A549 (cell line): ENCODE results near the gene GAS2L2. TPM values are rescaled to one million over a fixed set of nuclear protein-coding genes. Genes with fewer than 3 reads are reported as not detected.

Experiments
- ATAC-seq, 2 experiments: fragments of 200-7000 bp in 1 of 2; fragments of >200 bp in 1 of 2; cut with Nextera tagmentation in 1 of 2; cut with Tn5 transposase in 1 of 2; 3 replicates each; pipeline versions ENCODE4 v1.8.0 to v1.9.1; 2018 to 2020; ENCODE audit warnings: mild to moderate bottlenecking in 1 of 2, moderate library complexity in 1 of 2
- CTCF ChIA-PET: fragments of 300-600 bp; sonication (Branson Sonifier 250); formaldehyde crosslinking; extraction: SDS; loops from one replicate; lab custom pipeline; 2021; ENCODE audit warnings: antibody characterized with exemption, inconsistent platforms; lab: Yijun Ruan, JAX
- POLR2A ChIA-PET: fragments of 350-600 bp; formaldehyde crosslinking; extraction: SDS; loops from one replicate; lab custom pipeline; 2021; ENCODE audit warnings: antibody characterized with exemption, inconsistent platforms; lab: Yijun Ruan, JAX
- DNase-seq, 2 experiments: peaks; one replicate each; pipeline versions ENCODE4 v3.0.0 to v3.0.0-alpha.2; 2011 to 2016; ENCODE audit warnings: low read depth in 1 of 2, low spot score in 1 of 2
- FAIRE-seq: peaks from 2 replicates; lab custom pipeline; 2011; peaks lifted over from hg19 to GRCh38; lab: Jason Lieb, UNC
- H3K27ac ChIP-seq, 2 experiments: fragments of >200 bp; sonication (Bioruptor Twin); formaldehyde crosslinking; 3 replicates each; pipeline ENCODE4 v1.5.1; 2016 to 2017
- H3K4me1 ChIP-seq: fragments of >200 bp; sonication (Bioruptor Twin); formaldehyde crosslinking; 3 replicates; pipeline ENCODE4 v1.6.1; 2016
- H3K4me2 ChIP-seq: fragments of >200 bp; sonication (Bioruptor Twin); formaldehyde crosslinking; 3 replicates; pipeline ENCODE4 v1.6.1; 2016
- H3K4me3 ChIP-seq: fragments of >200 bp; sonication (Bioruptor Twin); formaldehyde crosslinking; 3 replicates; pipeline ENCODE4 v1.5.1; 2016
- H3K9me3 ChIP-seq: fragments of >200 bp; sonication (Bioruptor Twin); formaldehyde crosslinking; 3 replicates; pipeline ENCODE4 v1.6.1; 2016
- BHLHE40 ChIP-seq: IDR thresholded peaks from 2 replicates; pipeline ENCODE4 v1.6.1; 2012; ENCODE audit warnings: low read depth, low read length, inconsistent platforms
- CTCF ChIP-seq: fragments of >200 bp; sonication (Bioruptor Twin); formaldehyde crosslinking; IDR thresholded peaks from 3 replicates; pipeline ENCODE4 v1.5.1; 2016
- E2F6 ChIP-seq: IDR thresholded peaks from 2 replicates; pipeline ENCODE4 v1.6.1; 2012; ENCODE audit warnings: low read depth, borderline replicate concordance
- ELK1 ChIP-seq: fragments of 150-350 bp; IDR thresholded peaks from 2 replicates; pipeline ENCODE4 v1.6.1; 2014; ENCODE audit warnings: low read depth, mild to moderate bottlenecking, low read length
- ESRRA ChIP-seq: fragments of 150-350 bp; IDR thresholded peaks from 2 replicates; pipeline ENCODE4 v1.6.1; 2014; ENCODE audit warnings: mild to moderate bottlenecking, low read length, borderline replicate concordance
- HES2 ChIP-seq: fragments of >200 bp; sonication (Bioruptor Twin); formaldehyde crosslinking; IDR thresholded peaks from 2 replicates; pipeline ENCODE4 v1.6.1; 2016
- HOXA7 ChIP-seq: fragments of 250-450 bp; sonication (Bioruptor Pico); IDR thresholded peaks from 2 replicates; pipeline ENCODE4 v1.5.0; 2020; ENCODE audit warnings: mild to moderate bottlenecking, moderate library complexity
- MAFK ChIP-seq: fragments of 450-650 bp; IDR thresholded peaks from 2 replicates; pipeline ENCODE4 v1.6.1; 2014; ENCODE audit not compliant: partially characterized antibody
- MAX ChIP-seq: IDR thresholded peaks from 2 replicates; pipeline ENCODE4 v1.6.1; 2012
- MYC ChIP-seq: IDR thresholded peaks from 2 replicates; pipeline ENCODE4 v1.6.1; 2012; ENCODE audit warnings: mild to moderate bottlenecking, inconsistent platforms, low read length, improper control_type of control experiment, borderline replicate concordance
- NPAS2 ChIP-seq: fragments of 250-450 bp; sonication (Bioruptor Pico); IDR thresholded peaks from 2 replicates; pipeline ENCODE4 v1.8.0; 2022; ENCODE audit warnings: mild to moderate bottlenecking, moderate library complexity, borderline replicate concordance
- POLR2AphosphoS2 ChIP-seq: conservative IDR thresholded peaks from 2 replicates; pipeline ENCODE4 v1.6.1; 2012; ENCODE audit warnings: low read length, improper control_type of control experiment, inconsistent platforms
- RCOR1 ChIP-seq: fragments of 150-350 bp; IDR thresholded peaks from 2 replicates; pipeline ENCODE4 v1.6.1; 2014; ENCODE audit warnings: antibody characterized with exemption, low read length, low read depth
- REST ChIP-seq: fragments of 200-600 bp; sonication (generic); IDR thresholded peaks from 2 replicates; pipeline ENCODE4 v1.6.1; 2016; ENCODE audit warnings: antibody characterized with exemption, mild to moderate bottlenecking, moderate library complexity
- SMC3 ChIP-seq: fragments of >200 bp; sonication (Bioruptor Twin); formaldehyde crosslinking; IDR thresholded peaks from 3 replicates; pipeline ENCODE4 v1.6.1; 2018; ENCODE audit warnings: inconsistent platforms
- TFCP2L1 ChIP-seq: fragments of 250-450 bp; sonication (Bioruptor Pico); IDR thresholded peaks from 2 replicates; pipeline ENCODE4 v1.5.0; 2021; ENCODE audit warnings: mild to moderate bottlenecking
- ZC3H11A ChIP-seq: fragments of 450-650 bp; IDR thresholded peaks from 2 replicates; pipeline ENCODE4 v1.6.1; 2014; ENCODE audit warnings: antibody characterized with exemption, mild to moderate bottlenecking
- ZNF302 ChIP-seq: fragments of 250-450 bp; sonication (Bioruptor Pico); IDR thresholded peaks from 2 replicates; pipeline ENCODE4 v1.9.0; 2021; ENCODE audit warnings: inconsistent platforms, mild to moderate bottlenecking, moderate library complexity
- ZSCAN20 ChIP-seq: fragments of 250-450 bp; sonication (Bioruptor Pico); IDR thresholded peaks from 2 replicates; pipeline ENCODE4 v1.8.0; 2022; ENCODE audit warnings: mild to moderate bottlenecking, moderate library complexity
- WGBS: methylation state at CpG from one replicate; pipeline ENCODE4 v1.1.6; 2017; ENCODE audit errors: missing lambda C conversion rate; 5-methylcytosine and 5-hydroxymethylcytosine counted together
- polyA plus RNA-seq, 4 experiments: library from polyadenylated mRNA; depleted of rRNA in 3 of 4; stranded (reverse); fragments of >200 nt; fragmentation: RNase III in 1 of 4; extraction: RNeasy Plus Mini Kit Qiagen cat#74134 plus additional on column Dnase treatment in 1 of 4; gene quantifications; 2 replicates in 3 of 4; 3 replicates in 1 of 4; pipeline ENCODE4 v1.2.3, GENCODE V29; 2011 to 2017

Gene GAS2L2
- polyA plus RNA-seq, 2 of the 4 experiments (the other 2 are of a cell fraction): 0.06 to 0.15 TPM

- no peak overlapping the region for H3K27ac ChIP-seq
- CTCF ChIA-PET: interaction anchor here (1.3 to 27.6 kb wide), 4 partner anchors 13 to 120 kb away, joined by 3 to 377 read pairs (median 7); partner anchors contain the start of gene GAS2L2
- ATAC-seq (no peak), DNase-seq (no peak), FAIRE-seq (no peak)
- H3K4me3 ChIP-seq: no peak overlapping the region
- no peaks in the 10 kb centered on the region for H3K9me3 ChIP-seq
- TF ChIP-seq ESRRA (no peak), ZC3H11A (no peak)
- WGBS: 64% methylated on average over 1 of the region's 1 CpG
- H3K4me1 ChIP-seq: no peaks in the 10 kb centered on the region
- H3K4me2 ChIP-seq: no peak overlapping the region
- POLR2A ChIA-PET: no interaction called here
These were observed 20.3 kb downstream of the GAS2L2 start for GRCh38 chr17:35732806-35733136.

- POLR2A ChIA-PET: no interaction called here
- FAIRE-seq (no peak), ATAC-seq (peak in 1 of 2 experiments; percentile 9; a peak in 3 of 6 replicates), DNase-seq (no peak)
- Histone ChIP-seq H3K9me3 (no peaks in the 10 kb centered on the region), H3K4me1 (no peaks in the 10 kb centered on the region), H3K27ac (peak overlapping the region in 1 of 2 experiments; percentile 82; a peak in 3 of 6 replicates), H3K4me3 (peak overlapping the region; percentile 43; the same call in 2 of the 3 replicates), H3K4me2 (peak overlapping the region; percentile 72)
- CTCF ChIA-PET: interaction anchor here (1.4 to 27.6 kb wide), 5 partner anchors 13 to 120 kb away, joined by 3 to 377 read pairs (median 12); partner anchors contain the start of gene GAS2L2
- 89% methylated on average over 31 of the region's 47 CpGs for WGBS
- TF ChIP-seq E2F6: no peak
- TF ChIP-seq ZNF302 (CRISPR knock-in tag): no peak
- TF ChIP-seq MAFK: no peak
- no peak for TF ChIP-seq ELK1
- TF ChIP-seq NPAS2 (CRISPR knock-in tag): no peak
- TF ChIP-seq HOXA7 (CRISPR knock-in tag): no peak
- no peak for TF ChIP-seq BHLHE40
- TF ChIP-seq TFCP2L1 (CRISPR knock-in tag): no peak
- no peak for TF ChIP-seq MAX
- no peak for TF ChIP-seq POLR2AphosphoS2
- TF ChIP-seq ZSCAN20: no peak
- TF ChIP-seq RCOR1: no peak
- TF ChIP-seq SMC3: no peak
These were observed 20.9 kb downstream of the GAS2L2 start for GRCh38 chr17:35731917-35732805.

- ChIA-PET CTCF (interaction anchor here (1.3 to 27.6 kb wide), 5 partner anchors 9 to 119 kb away, joined by 7 to 377 read pairs (median 12); partner anchors contain the start of gene GAS2L2), POLR2A (no interaction called here)
- DNase-seq (no peak), FAIRE-seq (no peak), ATAC-seq (peak; percentile 37 to 59; a peak in 4 of 6 replicates)
- Histone ChIP-seq H3K4me2 (peak within 1 kb of the TSS; percentile 72), H3K4me3 (peak within 1 kb of the TSS; percentile 43), H3K27ac (peak within 1 kb of the TSS; percentile 31 to 82; a peak in 4 of 6 replicates), H3K4me1 (no peaks in the 10 kb centered on the region), H3K9me3 (no peaks in the 10 kb centered on the region)
- WGBS: 63% methylated on average over 8 of the region's 44 CpGs
- no peak for TF ChIP-seq HES2
- TF ChIP-seq SMC3: no peak
- TF ChIP-seq MYC: no peak
- TF ChIP-seq POLR2AphosphoS2: no peak
- no peak for TF ChIP-seq CTCF
- TF ChIP-seq ESRRA: no peak
- TF ChIP-seq REST: no peak
These were observed 21.7 kb downstream of the GAS2L2 start, which contains the start of gene RASL10B for GRCh38 chr17:35731239-35731916. Gene RASL10B, plus strand, starts transcription at chr17:35731639. Its CDS starts 3,546 bp downstream, at chr17:35735185.
